Inflammatory macrophage treated with lipopolysaccharide for 4 hours (primary cell): ENCODE results near the gene CDH4.

Experiments
- DNase-seq: peaks from one replicate; pipeline ENCODE4 v3.0.0-alpha.2; 2020

The CDH4 gene

GRCh38 chr20:61861054-61861841 is 609.2 kb downstream of the CDH4 start:
- DNase-seq: no peak

- no peak for DNase-seq
Measured at GRCh38 chr20:61861858-61862257, 609.8 kb downstream of the CDH4 start.

GRCh38 chr20:61862881-61863280 is 610.8 kb downstream of the CDH4 start:
- no peak for DNase-seq

GRCh38 chr20:61864481-61864880 is 612.4 kb downstream of the CDH4 start:
- DNase-seq: no peak

GRCh38 chr20:61865353-61865752 is 613.3 kb downstream of the CDH4 start:
- no peak for DNase-seq

GRCh38 chr20:61866165-61866564 is 614.1 kb downstream of the CDH4 start:
- no peak for DNase-seq

GRCh38 chr20:61868006-61868405 is 615.9 kb downstream of the CDH4 start:
- no peak for DNase-seq

GRCh38 chr20:61868466-61869090 is 616.5 kb downstream of the CDH4 start:
- no peak for DNase-seq

- DNase-seq: no peak
Measured at GRCh38 chr20:61869750-61870507, 617.9 kb downstream of the CDH4 start.

- no peak for DNase-seq
Measured at GRCh38 chr20:61871160-61871559, 619.1 kb downstream of the CDH4 start.

- DNase-seq: no peak
Measured at GRCh38 chr20:61871913-61872312, 619.9 kb downstream of the CDH4 start.

GRCh38 chr20:61872371-61872900 is 620.4 kb downstream of the CDH4 start:
- no peak for DNase-seq

GRCh38 chr20:61873651-61874420 is 621.8 kb downstream of the CDH4 start:
- no peak for DNase-seq

- DNase-seq: no peak
Measured at GRCh38 chr20:61874421-61875068, 622.5 kb downstream of the CDH4 start.

- DNase-seq: no peak
Measured at GRCh38 chr20:61875221-61875885, 623.3 kb downstream of the CDH4 start.

- DNase-seq: no peak
Measured at GRCh38 chr20:61875996-61876395, 623.9 kb downstream of the CDH4 start.

GRCh38 chr20:61876952-61877728 is 625.1 kb downstream of the CDH4 start:
- DNase-seq: no peak

GRCh38 chr20:61877776-61878477 is 625.9 kb downstream of the CDH4 start:
- no peak for DNase-seq

GRCh38 chr20:61878478-61879302 is 626.6 kb downstream of the CDH4 start:
- no peak for DNase-seq
